GM19099 (cell line): ENCODE data around the gene TMEM219.

Experiments
- POLR2A ChIP-seq: IDR thresholded peaks from 3 replicates; pipeline ENCODE4 v1.6.1; 2011; ENCODE audit warnings: low read depth; ENCODE audit not compliant: insufficient read length; ENCODE audit errors: extremely low read depth

TMEM219 gene

DNA sequence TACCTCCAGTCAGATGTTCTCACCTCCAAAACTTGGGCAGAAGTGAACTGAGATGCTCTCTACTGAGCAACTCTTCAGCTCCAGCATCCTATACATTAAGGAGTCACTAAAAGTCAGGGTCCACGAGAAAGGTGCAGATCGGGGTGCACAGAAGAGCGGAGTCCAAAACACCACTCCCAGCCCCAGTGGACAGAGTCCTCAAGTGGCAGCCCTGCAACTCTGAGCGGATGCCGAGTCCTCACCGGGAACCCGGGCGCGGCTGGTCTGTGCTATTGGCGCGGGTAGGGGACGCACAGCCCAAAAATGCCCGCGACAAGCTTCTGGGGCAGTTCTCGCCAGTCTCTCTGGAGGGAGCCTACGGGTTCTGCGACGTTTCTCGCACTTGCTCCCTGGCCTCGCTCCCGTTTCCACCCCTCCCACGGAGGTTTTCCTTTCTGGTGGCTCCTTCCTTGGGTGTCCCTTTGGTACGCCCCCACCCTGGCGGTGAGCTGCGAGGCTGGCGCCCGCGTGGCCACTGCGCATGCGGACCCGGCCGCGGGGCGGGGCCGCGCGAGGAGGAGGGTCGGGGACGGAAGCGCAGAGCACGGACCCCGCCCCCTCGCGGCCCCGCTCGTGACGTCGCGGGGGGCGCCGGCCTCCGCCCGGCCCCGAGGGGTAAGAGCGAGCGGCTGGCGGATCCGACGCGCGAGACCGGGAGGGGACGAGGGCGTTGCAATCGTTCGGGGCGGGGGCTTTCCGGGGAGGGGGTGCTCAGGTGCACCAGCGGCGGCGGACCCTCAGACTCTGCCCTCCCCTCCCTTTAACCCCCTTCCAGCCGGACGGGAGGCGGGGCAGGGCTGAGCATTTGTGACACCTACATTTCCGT lies at the start of gene TMEM219:
TSS of gene TMEM219 (plus strand) at position 601 of the 865 bp plus-strand sequence. CDS start 1,065 bp downstream, outside the sequence.
- peak; percentile 73 for TF ChIP-seq POLR2A

DNA sequence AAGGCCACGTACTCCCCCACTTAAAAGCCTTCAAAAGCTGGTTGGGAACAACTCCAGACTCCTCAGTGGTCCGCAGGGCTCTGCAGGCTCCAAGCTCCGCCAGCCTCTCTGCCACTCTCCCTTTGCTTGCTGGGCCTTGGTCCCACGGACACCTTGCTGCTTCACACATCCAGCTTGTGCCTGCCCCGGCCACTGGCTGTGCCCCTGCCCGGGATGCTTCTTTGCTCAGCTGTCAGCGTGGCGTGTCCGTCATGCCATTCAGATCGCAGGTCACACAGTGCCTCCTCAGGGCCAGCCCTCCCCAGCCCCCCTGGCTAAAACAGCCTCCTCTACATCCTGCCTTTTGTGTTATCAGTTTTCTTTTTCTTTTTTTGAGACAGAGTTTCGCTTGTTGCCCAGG lies 49.8 kb upstream of the TMEM219 start:
- TF ChIP-seq POLR2A: no peak

DNA sequence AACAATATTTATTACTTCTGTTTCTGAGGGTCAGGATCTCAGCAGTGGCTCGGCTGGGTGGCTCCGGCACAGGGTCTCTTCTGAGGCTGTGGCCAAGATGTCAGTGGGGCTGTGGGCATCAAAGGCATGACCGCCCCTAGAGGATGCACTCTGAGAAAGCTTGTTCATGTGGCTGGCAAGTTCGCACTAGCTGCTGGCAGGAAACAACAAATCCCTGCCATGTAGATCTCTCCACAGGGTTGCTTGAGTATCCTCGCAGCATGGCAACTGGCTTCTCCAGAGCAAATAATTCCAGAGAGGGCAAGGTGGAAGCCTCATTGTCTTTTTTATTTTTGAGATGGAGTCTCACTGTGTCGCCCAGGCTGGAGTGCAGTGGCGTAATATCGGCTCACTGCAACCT lies 48.4 kb upstream of the TMEM219 start:
- TF ChIP-seq POLR2A: no peak

GRCh38 chr16:29915590-29916247 lies 46.2 kb upstream of the TMEM219 start:
- TF ChIP-seq POLR2A: no peak

- TF ChIP-seq POLR2A: no peak
Observed at GRCh38 chr16:29916979-29917378, 44.9 kb upstream of the TMEM219 start.

DNA sequence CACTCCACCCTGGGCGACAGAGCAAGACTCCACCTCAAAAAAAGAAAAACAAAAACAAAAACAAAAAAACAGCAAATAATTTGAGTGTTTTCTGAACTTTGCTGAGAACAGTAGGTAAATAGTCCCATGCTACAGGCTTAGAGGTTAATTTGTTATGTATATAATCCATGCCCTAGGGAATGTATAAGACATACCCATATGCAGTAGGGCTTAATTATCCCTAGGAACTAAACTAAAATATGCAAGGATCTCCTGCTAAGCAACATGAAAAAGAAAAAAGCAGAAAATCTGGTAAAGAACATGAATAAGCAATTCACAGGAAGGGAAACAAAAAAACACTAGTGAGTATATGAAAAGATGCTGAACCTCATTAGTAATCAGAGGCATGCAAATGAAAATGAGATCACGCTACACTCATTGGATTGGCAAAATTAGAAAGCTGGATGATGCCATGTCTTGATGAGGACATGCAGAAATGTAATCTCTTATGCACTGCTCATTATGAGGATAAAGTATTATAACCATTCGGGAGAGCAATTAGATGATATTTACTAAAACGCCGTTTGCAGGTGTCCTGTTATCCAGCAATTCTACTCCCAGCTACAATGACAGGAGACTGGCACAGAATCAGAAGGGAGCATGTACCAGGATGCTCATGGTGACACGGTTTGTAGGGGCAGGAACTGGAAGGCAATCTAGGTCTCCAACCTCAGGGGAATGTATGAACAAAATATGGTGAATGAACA lies 41.4 kb upstream of the TMEM219 start:
- TF ChIP-seq POLR2A: no peak

- no peak for TF ChIP-seq POLR2A
Observed at GRCh38 chr16:29921034-29921385, 40.9 kb upstream of the TMEM219 start.

DNA sequence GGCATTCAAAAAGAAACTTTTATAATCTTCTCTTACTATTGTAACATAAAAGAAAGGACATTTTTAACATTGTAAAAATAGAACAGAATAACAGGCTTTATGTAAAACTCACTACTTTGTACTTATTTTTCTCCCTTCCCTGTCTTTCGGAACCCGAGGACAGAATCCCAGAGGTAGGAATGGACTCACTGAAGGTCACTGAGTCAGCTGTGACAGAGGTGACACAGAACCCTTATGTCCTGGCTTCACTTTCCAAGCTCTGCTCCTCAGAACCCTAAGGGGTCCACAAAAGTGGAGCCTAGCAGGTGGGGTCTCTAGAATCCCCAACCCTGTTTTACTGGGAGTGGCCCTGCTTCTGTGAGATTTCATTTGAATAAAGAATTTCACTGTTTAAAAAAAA lies 39.6 kb upstream of the TMEM219 start:
- TF ChIP-seq POLR2A: no peak

GRCh38 chr16:29922986-29923501 lies 38.8 kb upstream of the TMEM219 start:
- no peak for TF ChIP-seq POLR2A

DNA sequence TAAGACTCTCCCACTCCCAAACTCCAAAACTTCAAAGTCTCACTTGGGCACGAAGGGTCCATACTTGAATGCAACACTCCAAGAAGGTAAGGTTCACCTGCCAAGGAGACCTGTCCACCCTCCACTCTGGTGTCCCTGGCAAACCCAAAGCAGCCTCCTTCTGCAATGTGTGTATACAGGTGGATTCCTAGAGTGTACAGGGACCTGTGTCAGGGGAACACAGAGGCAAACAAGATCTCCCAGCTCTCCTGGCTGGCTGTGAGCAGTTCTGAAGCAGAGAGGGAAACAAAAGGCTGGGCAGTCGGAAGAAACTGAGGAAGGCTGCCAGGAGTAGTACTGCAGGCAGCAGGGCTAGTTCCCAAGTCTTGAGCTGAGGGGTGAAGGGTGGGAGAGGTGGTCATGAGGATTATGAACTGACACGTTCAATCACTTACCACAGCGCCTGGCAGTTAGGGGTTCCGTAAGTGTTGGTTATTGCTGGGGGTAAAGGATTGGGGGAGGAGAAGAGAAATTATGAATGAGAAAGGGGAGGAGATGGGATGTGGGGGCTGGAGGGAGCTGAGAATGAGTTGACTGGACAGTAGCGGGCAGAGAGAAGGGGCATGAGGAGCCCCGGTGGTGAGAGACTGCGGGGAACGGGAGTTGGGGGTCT lies 36.6 kb upstream of the TMEM219 start:
- TF ChIP-seq POLR2A: no peak

DNA sequence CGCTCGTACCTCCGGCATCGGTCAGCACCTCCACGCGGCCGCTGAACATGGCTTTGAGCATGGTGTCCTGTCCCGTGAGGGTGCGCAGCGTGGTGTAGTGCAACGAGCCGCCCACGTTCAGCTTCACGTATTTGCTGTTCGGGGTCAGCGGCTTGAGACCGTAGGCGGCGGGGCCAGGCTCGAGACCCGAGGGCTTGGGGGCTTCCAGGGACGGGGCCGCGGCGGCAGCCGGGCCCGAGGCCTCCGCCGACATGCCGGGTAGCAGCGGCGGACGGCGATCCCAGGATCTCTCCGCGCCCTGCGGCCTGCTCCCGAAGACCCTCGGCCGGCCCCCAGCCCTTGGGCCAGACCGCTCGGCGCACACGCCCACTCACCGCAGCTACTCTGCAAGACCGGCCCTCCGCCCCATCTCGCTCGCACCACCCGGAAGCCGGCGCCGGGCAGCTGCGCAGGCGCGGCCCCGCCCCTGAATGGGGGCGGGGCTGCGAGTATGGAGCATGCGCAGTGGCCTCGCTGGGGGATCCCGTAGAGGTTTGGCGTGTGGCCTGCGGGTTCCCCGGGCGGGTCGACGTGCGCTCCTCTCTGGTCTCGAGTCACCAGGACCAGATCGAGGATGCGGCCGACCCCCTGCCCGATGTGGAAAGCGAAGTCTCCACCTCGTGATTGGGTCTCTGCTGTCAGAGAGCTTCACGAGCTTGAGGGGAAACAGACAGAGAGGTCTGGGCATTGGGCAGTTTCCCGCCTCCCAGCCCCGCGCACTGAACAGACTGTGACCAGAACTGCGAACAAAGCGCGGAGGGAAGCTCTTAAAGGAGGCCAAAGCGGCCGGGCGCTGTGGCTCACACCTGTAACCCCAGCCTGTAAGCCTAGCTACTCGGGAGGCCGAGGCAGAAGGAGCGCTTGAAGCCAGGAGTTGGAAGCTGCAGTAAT lies 35.8 kb upstream of the TMEM219 start, which contains the start of gene KCTD13:
TSS of gene KCTD13 (minus strand) at position 446 of the 930 bp plus-strand sequence. CDS start at position 253, 193 bp downstream.
- peak; percentile 89 for TF ChIP-seq POLR2A

DNA sequence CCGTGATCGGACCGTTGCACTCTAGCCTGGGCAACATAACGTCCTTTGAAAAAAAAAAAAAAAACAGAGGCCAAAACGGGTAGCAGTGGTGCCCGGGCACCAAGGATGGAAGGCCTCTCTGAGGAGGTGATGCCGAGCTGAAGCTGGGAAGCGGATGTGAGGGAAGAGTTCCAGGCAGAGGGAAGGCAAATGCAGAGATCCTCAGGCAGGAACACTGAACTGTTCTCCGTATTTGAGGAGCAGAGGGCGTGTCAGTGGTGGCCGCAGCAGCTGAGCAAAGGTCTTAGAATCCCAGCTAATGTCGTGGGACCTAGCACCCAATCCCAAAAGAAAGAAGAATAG lies 35.2 kb upstream of the TMEM219 start:
- no peak for TF ChIP-seq POLR2A

- TF ChIP-seq POLR2A: no peak
Observed at GRCh38 chr16:29927070-29927905, 34.6 kb upstream of the TMEM219 start.
